NCI-H1092 (cell line): Measurements from ENCODE around the gene INO80.

Source experiments
- DNase-seq: peaks from one replicate; lab custom pipeline; 2025; lab: John Stamatoyannopoulos, UW

INO80 gene

GRCh38 chr15:40930430-40931299, 185.4 kb downstream of the INO80 start:
- peak; percentile 24 for DNase-seq

GRCh38 chr15:40929660-40930429, 186.2 kb downstream of the INO80 start:
- no peak for DNase-seq
